Keratinocyte (primary cell): ENCODE measurements around the gene TIMP2. TPM values are rescaled to one million over a fixed set of nuclear protein-coding genes. Genes with fewer than 3 reads are reported as not detected.

ENCODE experiments used
- DNase-seq: peaks from one replicate; pipeline ENCODE4 v3.0.0-alpha.2; 2011; ENCODE audit warnings: low read depth, missing footprints, low spot score
- FAIRE-seq: peaks from 2 replicates; lab custom pipeline; 2011; peaks lifted over from hg19 to GRCh38; lab: Jason Lieb, UNC
- H2AFZ ChIP-seq: 2 replicates; pipeline ENCODE4 v1.6.0; 2012; ENCODE audit warnings: low read length, control low read depth, inconsistent platforms; ENCODE audit not compliant: control insufficient read depth
- H3K27ac ChIP-seq: 2 replicates; pipeline ENCODE4 v1.5.1; 2011; ENCODE audit warnings: low read length; ENCODE audit not compliant: control insufficient read depth, insufficient read depth
- H3K27me3 ChIP-seq: 3 replicates; pipeline ENCODE4 v1.6.0; 2011; ENCODE audit warnings: low read length; ENCODE audit not compliant: control insufficient read depth, insufficient read depth; ENCODE audit errors: extremely low read depth
- H3K36me3 ChIP-seq, 2 experiments: 2 replicates in 1 of 2; 3 replicates in 1 of 2; pipeline ENCODE4 v1.5.1; 2011; ENCODE audit warnings: low read length in 2 of 2, mild to moderate bottlenecking in 1 of 2; ENCODE audit not compliant: control insufficient read depth in 2 of 2, insufficient read depth in 2 of 2; ENCODE audit errors: extremely low read depth in 1 of 2
- H3K4me1 ChIP-seq: 3 replicates; pipeline ENCODE4 v1.5.1; 2011; ENCODE audit warnings: low read length; ENCODE audit not compliant: control insufficient read depth, insufficient read depth; ENCODE audit errors: extremely low read depth
- H3K4me2 ChIP-seq: 3 replicates; pipeline ENCODE4 v1.6.0; 2011; ENCODE audit warnings: low read depth, low read length; ENCODE audit not compliant: control insufficient read depth, insufficient read depth; ENCODE audit errors: extremely low read depth
- H3K4me3 ChIP-seq, 3 experiments: fragments of 200-600 bp in 1 of 3; sonication (generic) in 1 of 3; 2 replicates in 2 of 3; 3 replicates in 1 of 3; pipeline ENCODE4 v1.5.1; 2011 to 2016; ENCODE audit warnings: low read length in 3 of 3, mild to moderate bottlenecking in 3 of 3, control low read depth in 2 of 3, inconsistent platforms in 1 of 3, low read depth in 1 of 3, mixed read lengths in 1 of 3, mixed run types in 1 of 3, moderate library complexity in 1 of 3; ENCODE audit not compliant: control insufficient read depth in 2 of 3, insufficient read depth in 2 of 3; ENCODE audit errors: extremely low read depth in 1 of 3
- H3K79me2 ChIP-seq: 2 replicates; pipeline ENCODE4 v1.6.0; 2012; ENCODE audit warnings: low read length; ENCODE audit not compliant: control insufficient read depth, insufficient read depth
- H3K9ac ChIP-seq: 3 replicates; pipeline ENCODE4 v1.6.0; 2011; ENCODE audit warnings: low read length; ENCODE audit not compliant: control insufficient read depth, insufficient read depth; ENCODE audit errors: extremely low read depth
- H3K9me1 ChIP-seq: 3 replicates; pipeline ENCODE4 v1.6.0; 2011; ENCODE audit warnings: low read length; ENCODE audit not compliant: control insufficient read depth, insufficient read depth; ENCODE audit errors: extremely low read depth
- H3K9me3 ChIP-seq: 2 replicates; pipeline ENCODE4 v1.5.1; 2012; ENCODE audit warnings: low read depth, low read length; ENCODE audit not compliant: control insufficient read depth
- H4K20me1 ChIP-seq: 3 replicates; pipeline ENCODE4 v1.6.0; 2011; ENCODE audit warnings: low read length; ENCODE audit not compliant: control insufficient read depth, insufficient read depth; ENCODE audit errors: extremely low read depth
- CTCF ChIP-seq, 3 experiments: IDR thresholded peaks in 1 of 3; conservative IDR thresholded peaks in 1 of 3; optimal IDR thresholded peaks in 1 of 3; 2 replicates in 2 of 3; 3 replicates in 1 of 3; pipeline versions ENCODE3 to v1.5.1; 2011; ENCODE audit warnings: low read length in 3 of 3, mild to moderate bottlenecking in 3 of 3, moderate library complexity in 2 of 3, control low read depth in 1 of 3, inconsistent platforms in 1 of 3; ENCODE audit not compliant: insufficient read depth in 2 of 3; ENCODE audit errors: extremely low read depth in 1 of 3
- EZH2 ChIP-seq: IDR thresholded peaks from one replicate; pipeline ENCODE4 v1.6.1; 2012; ENCODE audit warnings: inconsistent platforms, mild to moderate bottlenecking, low read length, moderate library complexity
- dilution Hi-C: fragments of 300-500 bp; cut with MboI; formaldehyde crosslinking; loops from one replicate; pipeline ENCODE4 v1.7.0; 2020; ENCODE audit warnings: low sequenced_read_pairs; ENCODE audit not compliant: extremely low pct_ligation_motif_present
- polyA plus RNA-seq, 5 experiments: library from polyadenylated mRNA; depleted of rRNA in 3 of 5; stranded (reverse) in 3 of 5; stranded (forward) in 1 of 5; unstranded in 1 of 5; fragments of >200 nt; gene quantifications; 1 replicate in 1 of 5; 2 replicates in 3 of 5; 3 replicates in 1 of 5; pipeline versions ENCODE4 v1.2.1 to v1.2.3, GENCODE V29; 2011 to 2012; ENCODE audit warnings: missing spikeins in 2 of 5, low read depth in 1 of 5, low replicate concordance in 1 of 5

Gene TIMP2
- polyA plus RNA-seq, 1 donor (not counting 4 experiments of a cell fraction or from before 2014, with no cell fraction given), result 1.2 TPM

DNA sequence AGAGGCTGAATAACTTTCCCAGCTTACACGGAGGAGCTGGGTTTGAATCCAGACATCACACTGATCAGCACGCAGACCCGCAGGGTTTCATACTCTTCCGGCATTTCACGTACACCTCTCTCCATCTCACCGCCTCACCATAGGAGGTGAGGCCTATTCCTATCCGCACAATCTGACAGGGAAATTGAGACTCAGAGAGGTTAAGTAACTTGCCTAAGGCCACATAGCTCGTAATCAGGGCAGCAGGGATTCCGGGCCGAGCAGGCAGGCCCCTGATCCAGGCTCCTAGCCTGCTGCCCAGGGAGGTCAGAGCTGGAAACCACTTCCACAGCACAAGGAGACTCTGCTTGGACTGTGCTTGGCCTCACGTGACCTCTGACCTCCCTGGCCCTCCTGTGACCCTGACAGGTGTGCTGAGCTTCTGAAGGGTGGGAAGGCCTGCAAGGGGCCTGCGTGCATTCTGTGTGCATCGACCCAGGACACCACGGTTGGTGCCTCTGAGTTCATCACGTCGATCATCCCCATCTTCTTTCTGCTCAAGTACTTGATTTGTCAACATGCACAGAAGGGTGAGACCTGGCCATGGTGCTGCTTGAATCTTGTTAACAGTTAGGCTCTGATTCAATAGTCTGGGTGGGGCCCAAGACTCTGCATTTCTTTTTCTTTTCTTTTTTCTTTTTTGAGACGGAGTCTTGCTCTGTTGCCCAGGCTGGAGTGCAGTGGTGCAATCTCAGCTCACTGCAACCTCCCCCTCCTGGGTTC, 26.9 kb downstream of the TIMP2 start:
- Histone ChIP-seq H3K4me3 (no peak overlapping the region), H3K79me2 (no peaks in the 10 kb centered on the region), H3K9ac (no peak overlapping the region), H2AFZ (no peak overlapping the region), H4K20me1 (no peaks in the 10 kb centered on the region), H3K4me2 (no peak overlapping the region), H3K27me3 (peaks cover 24% of the 10 kb centered on the region), H3K9me3 (no peaks in the 10 kb centered on the region), H3K36me3 (no peaks in the 10 kb centered on the region), H3K4me1 (no peaks in the 10 kb centered on the region), H3K9me1 (no peaks in the 10 kb centered on the region), H3K27ac (no peak overlapping the region)
- TF ChIP-seq CTCF (optimal IDR thresholded peaks at IDR 0.05 in 1 of 3, IDR thresholded peaks at IDR 0.05 in 1 of 3, conservative IDR thresholded peaks at IDR 0.05 in 1 of 3; ENCODE audit: extremely low read depth in 1 of 3, insufficient read depth in 2 of 3, low read length in 3 of 3) (no peak), EZH2 (no peak)
- FAIRE-seq (no peak), DNase-seq (no peak)
- dilution Hi-C loops, result no loop called here

DNA sequence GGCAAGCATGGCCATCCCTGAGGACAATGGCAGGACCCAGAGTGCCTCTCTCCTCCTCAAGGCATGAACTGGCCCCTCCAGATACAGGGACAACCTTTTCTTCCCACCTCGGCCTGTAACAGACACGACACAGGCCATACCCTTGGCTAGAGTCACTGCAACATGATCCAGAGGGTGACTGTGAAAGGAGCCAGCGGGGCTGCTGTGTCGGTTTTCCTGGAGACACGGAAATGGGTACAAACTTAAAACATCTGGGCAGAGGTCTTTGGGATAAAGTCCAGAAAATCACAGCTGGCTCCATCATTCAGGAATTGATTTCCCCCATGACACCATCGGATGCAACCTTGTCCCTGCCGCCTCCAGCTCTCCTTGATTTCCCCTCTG, 27.5 kb downstream of the TIMP2 start:
- no peak for DNase-seq
- Histone ChIP-seq H3K4me3 (no peak overlapping the region), H3K4me1 (no peaks in the 10 kb centered on the region), H3K79me2 (no peaks in the 10 kb centered on the region), H3K27ac (no peak overlapping the region), H2AFZ (no peak overlapping the region), H3K36me3 (no peaks in the 10 kb centered on the region), H3K9ac (no peak overlapping the region), H3K27me3 (peaks cover 24% of the 10 kb centered on the region), H4K20me1 (no peaks in the 10 kb centered on the region), H3K9me1 (no peaks in the 10 kb centered on the region), H3K4me2 (no peak overlapping the region), H3K9me3 (no peaks in the 10 kb centered on the region)
- dilution Hi-C loops, result no loop called here
- FAIRE-seq, result no peak
- no peak for TF ChIP-seq EZH2
- TF ChIP-seq CTCF (optimal IDR thresholded peaks at IDR 0.05 in 1 of 3, IDR thresholded peaks at IDR 0.05 in 1 of 3, conservative IDR thresholded peaks at IDR 0.05 in 1 of 3; ENCODE audit: extremely low read depth in 1 of 3, insufficient read depth in 2 of 3, low read length in 3 of 3), result no peak
